H1 (cell line): ENCODE results near the gene DEPP1. TPM values are rescaled to one million over a fixed set of nuclear protein-coding genes. Genes with fewer than 3 reads are reported as not detected.

Experiments used
- CHD1 ChIP-seq: IDR thresholded peaks from 2 replicates; pipeline ENCODE4 v1.6.1; 2012; ENCODE audit warnings: low read depth, low read length, improper control_type of control experiment
- CHD2 ChIP-seq: IDR thresholded peaks from 2 replicates; pipeline ENCODE4 v1.6.1; 2012; ENCODE audit warnings: low read length, improper control_type of control experiment
- EP300 ChIP-seq, 2 experiments: IDR thresholded peaks; 1 replicate in 1 of 2; 2 replicates in 1 of 2; pipeline ENCODE4 v1.6.1; 2011 to 2012; ENCODE audit warnings: low read depth in 2 of 2, low read length in 2 of 2, mild to moderate bottlenecking in 2 of 2, borderline replicate concordance in 1 of 2, inconsistent platforms in 1 of 2, moderate library complexity in 1 of 2
- FOSL1 ChIP-seq: IDR thresholded peaks from 2 replicates; pipeline ENCODE4 v1.6.1; 2011; ENCODE audit warnings: mild to moderate bottlenecking, low read depth, low read length, moderate library complexity; ENCODE audit not compliant: insufficient read depth
- HDAC6 ChIP-seq: IDR thresholded peaks from one replicate; pipeline ENCODE4 v1.7.1; 2012; ENCODE audit warnings: low read depth, mild to moderate bottlenecking, inconsistent platforms, low read length, moderate library complexity
- KDM1A ChIP-seq: fragments of 200-600, 300-600 bp; sonication (generic); IDR thresholded peaks from 2 replicates; pipeline ENCODE4 v1.7.1; 2016; ENCODE audit warnings: mild to moderate bottlenecking, low read length, borderline replicate concordance
- NANOG ChIP-seq: IDR thresholded peaks from 2 replicates; pipeline ENCODE4 v1.6.1; 2011; ENCODE audit warnings: low read length, low read depth, mild to moderate bottlenecking, inconsistent platforms; ENCODE audit not compliant: insufficient read depth, poor library complexity, severe bottlenecking
- RAD21 ChIP-seq, 2 experiments: IDR thresholded peaks in 1 of 2; conservative IDR thresholded peaks in 1 of 2; 2 replicates each; pipeline ENCODE4 v1.6.1; 2011; ENCODE audit warnings: low read depth in 2 of 2, low read length in 2 of 2, improper control_type of control experiment in 1 of 2, inconsistent platforms in 1 of 2, mild to moderate bottlenecking in 1 of 2, moderate library complexity in 1 of 2
- polyA plus RNA-seq, 7 experiments: library from polyadenylated mRNA; depleted of rRNA in 3 of 7; stranded (reverse) in 5 of 7; unstranded in 2 of 7; fragments of >200 nt in 5 of 7; fragments of 200-250 nt in 2 of 7; gene quantifications; 1 replicate in 5 of 7; 2 replicates in 1 of 7; 4 replicates in 1 of 7; pipeline versions ENCODE4 v1.2.1 to v1.2.3, GENCODE V29; 2011 to 2013; ENCODE audit warnings: missing spikeins in 2 of 7, mixed read lengths in 2 of 7
- total RNA-seq: library from RNA; stranded (reverse); fragmentation: NEBNext Ultra II Directional; extraction: Animal tissue kit (Norgen Biotek cat#: 25700); gene quantifications from 2 replicates; pipeline ENCODE4 v1.2.1, GENCODE V29; 2021
- TF ChIP-seq, protein P1 (sequence below): IDR thresholded peaks from 2 replicates; pipeline ENCODE4 v1.6.1; 2011; ENCODE audit warnings: low read length, improper control_type of control experiment

DEPP1 gene
- total and polyA plus RNA-seq, 2 of the 8 experiments (the other 6 are each of a cell fraction or from before 2014, with no cell fraction given), result 0.67 to 4.5 TPM

DNA sequence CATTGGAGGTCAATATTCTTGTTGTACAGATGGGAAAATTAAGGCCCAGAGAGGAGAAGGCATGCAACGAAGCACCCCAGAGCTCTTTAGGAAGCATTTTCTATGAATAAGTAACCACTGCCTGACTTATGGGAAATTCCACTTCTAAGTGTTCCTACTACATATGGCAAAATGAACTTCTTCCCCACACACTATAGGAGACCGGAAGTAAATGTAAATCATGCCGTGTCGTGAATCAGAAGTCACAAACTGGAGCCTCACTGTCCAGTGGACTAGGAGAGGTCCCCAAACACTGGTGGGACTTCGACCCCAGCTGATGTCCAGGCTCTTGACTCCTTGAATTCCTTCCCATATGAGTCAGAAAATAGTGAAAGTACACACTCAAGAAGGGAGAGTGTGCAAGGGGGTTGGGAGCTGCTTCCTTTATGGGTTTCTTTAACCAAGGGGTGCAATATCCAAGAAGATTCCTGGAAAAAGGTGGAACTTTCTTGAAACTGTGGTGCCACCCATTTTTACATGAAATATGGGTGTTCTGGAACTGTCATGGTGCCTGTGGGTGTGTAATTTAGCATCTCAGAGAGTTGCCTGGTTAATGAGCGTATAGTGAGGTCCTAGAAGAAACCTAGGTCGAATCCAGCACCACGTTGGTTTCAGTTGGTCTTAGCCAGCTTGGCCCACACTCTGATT, 12.3 kb downstream of the DEPP1 start (continued):
- no peak for TF ChIP-seq RAD21 (IDR thresholded peaks at IDR 0.05 in 1 of 2, conservative IDR thresholded peaks at IDR 0.05 in 1 of 2; ENCODE audit: low read depth in 2 of 2, low read length in 2 of 2)
- TF ChIP-seq FOSL1, result no peak
- TF ChIP-seq HDAC6, result no peak
- TF ChIP-seq KDM1A, result no peak
- TF ChIP-seq CHD2, result no peak
- TF ChIP-seq EP300 (IDR thresholded peaks at IDR 0.05; ENCODE audit: borderline replicate concordance in 1 of 2, low read depth in 2 of 2, low read length in 2 of 2), result no peak
- no peak for TF ChIP-seq CHD1
- no peak for TF ChIP-seq NANOG
- TF ChIP-seq, protein P1, sequence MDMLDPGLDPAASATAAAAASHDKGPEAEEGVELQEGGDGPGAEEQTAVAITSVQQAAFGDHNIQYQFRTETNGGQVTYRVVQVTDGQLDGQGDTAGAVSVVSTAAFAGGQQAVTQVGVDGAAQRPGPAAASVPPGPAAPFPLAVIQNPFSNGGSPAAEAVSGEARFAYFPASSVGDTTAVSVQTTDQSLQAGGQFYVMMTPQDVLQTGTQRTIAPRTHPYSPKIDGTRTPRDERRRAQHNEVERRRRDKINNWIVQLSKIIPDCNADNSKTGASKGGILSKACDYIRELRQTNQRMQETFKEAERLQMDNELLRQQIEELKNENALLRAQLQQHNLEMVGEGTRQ, result no peak
